ENCODE results near the gene PSMD9.

Gene PSMD9

DNA sequence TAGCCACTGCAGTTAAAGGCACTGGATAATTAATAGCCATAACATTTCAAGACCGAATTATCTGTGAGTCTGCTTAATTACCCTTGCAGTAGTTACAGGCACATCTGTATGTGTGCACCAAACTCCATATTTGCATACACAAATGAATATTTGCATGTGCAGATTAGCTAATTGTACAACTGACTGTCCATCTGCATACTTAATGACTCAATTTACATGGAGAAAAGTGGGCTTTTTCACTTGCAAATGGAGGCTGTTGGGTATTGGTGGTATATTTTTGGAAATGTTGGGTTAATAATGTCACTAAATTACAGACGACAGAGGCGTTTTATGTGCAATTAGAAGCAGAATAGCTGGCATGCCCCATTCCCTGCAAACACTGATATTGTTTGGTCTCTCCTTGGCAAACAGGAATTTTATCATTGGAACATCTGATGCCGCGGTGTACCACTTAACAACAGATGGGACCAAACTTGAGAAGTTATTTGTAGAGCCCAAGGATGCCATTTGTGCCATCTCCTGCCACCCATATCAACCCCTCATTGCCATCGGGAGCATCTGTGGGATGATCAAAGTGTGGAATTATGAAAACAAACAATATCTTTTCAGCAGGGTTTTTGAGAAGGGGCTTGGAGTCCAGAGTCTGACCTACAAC, 69.4 kb downstream of the PSMD9 start:
- no peak for DNase-seq

DNA sequence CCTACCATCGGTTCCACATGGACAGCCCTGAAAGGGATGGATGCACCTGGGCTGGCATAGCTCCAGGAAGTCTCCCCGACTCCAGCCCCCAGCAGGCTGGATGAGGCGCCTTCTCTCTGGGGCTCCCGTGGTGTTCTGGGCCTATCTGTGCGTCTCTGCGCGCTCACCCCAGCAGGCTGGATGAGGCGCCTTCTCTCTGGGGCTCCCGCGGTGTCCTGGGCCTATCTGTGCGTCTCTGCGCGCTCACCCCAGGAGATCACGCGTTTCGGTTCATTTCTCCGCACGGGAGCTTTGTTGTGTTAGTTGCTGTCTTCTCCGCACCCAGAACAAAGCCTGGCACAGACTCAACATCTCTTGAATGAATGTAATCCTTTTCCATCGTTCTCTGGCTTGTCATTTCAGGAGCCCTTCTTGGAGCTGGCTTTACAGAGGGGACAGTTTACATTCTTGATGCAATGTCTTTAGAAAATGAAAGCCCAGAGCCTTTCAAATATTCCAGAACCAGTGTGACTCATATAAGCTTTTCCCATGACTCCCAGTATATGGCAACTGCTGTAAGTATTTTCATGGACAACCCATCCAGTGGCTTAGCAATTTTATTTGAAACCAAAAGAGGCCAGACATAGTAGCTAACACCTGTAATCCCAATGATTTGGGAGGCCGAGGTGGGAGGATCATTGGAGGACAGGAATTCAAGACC, 70.1 kb downstream of the PSMD9 start:
- no peak for DNase-seq

DNA sequence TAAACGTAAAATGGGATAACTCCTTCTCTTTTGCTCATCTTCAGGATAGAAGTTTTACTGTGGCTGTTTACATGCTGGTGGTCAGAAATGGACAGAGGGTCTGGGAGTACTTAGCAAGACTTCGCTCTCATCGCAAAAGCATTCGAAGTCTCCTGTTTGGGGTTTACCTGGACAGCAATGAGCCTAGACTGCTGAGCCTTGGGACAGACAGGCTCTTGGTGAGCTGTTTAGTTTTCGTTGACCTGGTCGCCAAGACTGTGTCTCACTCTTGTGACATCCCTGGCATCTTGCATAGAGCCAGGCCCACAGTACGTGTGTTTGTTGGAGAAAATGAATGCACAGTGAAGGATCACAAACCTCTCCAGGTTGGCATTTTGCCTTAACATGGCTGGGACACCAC, 72.0 kb downstream of the PSMD9 start:
- DNase-seq: no peak

DNA sequence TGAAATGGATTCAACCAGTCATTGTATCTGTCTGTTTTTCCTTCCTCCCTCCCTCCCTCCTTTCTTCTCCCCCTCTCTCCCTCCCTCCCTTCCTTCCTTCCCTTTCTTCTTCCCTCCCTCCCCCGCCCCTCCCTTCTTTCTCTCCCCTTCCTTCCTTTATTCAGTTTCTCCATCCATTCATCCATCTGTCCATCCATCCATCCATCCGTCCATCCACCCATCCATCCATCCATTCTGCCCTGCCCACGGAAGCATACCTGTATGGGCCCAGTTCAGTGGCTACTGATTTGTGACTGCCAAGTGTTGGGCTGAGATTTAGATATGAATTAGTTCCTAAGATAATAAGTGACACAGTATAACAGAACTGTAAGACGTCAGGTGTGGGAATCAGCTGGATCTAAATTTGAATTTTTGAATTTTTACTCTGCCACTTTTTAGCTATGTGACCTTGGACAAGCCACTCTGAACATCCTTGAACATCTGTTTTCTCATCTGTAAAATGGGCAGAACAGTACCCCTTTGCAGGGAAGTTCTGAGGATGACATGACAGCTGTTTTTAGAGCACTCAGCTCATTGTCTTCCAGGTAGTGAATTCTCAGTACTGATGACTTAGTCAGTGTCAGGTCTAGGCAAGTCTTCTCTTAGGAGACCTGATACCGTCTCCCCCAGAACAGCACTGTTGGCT, 72.7 kb downstream of the PSMD9 start:
- no peak for DNase-seq

DNA sequence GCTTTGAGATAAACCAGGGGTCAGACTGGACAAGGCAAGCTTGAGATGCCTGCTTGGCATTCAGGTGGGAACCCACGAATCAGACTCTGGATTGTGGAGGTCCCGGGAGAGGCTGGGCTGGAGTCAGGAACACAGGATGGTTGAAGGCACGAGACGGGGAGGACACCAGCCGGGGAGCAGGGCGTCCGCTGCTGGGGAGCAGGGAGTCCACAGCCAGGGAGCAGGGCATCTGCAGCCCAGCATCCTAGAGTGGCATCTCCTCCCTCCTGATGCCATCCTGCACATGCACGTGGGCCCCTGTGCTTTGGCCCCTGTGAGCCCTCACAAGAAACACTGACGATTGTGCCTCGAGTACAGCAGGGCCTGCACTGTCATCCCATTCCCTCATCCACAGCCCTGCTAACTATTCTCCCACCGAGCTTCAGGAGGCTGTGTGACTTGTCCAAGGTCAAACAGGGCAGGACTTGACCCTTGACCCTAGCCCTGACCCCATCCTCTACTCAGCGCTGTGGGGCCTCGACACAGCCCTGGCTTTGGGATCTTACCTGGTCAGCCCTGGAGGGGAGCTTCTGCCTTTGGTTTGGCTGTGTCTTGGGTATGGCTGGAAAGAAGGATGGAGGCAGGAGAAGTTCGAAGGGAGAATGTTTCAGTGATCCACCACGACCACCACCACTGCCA, 74.9 kb downstream of the PSMD9 start:
- no peak for DNase-seq

DNA sequence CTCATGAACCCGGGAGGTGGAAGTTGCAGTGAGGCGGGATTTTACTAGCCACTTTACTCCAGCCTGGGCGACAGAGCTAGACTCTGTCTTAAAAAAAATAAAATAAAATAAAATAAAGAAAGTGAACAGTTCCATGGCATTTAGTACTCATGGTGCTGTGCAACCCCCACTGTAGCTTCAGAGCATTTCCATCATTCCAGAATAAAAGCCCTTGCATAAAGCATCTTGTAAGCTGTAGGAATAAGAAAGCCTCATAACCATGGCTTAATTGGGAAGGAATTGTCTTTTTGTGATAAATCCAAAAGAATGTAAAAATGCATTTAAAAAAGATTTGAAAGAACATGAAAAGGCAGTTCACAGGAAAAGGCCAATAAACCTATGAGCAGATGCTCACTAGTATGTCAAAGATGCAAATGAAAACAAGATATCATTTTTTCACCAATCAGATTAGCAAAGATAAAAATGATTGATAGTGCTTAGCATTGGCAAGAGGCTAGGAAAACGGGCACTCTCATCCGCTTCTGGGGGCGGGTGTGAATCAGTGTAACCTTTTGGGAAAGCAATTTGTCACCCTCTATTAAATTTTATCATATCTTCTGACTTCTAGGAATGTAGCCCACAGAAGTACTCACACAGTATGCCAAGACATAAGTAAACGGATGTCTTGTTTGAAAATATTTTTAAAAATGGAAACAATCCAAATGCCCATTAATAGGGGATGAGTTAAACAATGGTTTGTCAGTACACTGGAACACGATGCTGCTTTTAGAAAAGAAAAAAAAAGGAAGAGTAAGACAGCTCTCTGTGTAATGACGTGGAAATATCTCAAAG, 76.4 kb downstream of the PSMD9 start:
- no peak for DNase-seq

DNA sequence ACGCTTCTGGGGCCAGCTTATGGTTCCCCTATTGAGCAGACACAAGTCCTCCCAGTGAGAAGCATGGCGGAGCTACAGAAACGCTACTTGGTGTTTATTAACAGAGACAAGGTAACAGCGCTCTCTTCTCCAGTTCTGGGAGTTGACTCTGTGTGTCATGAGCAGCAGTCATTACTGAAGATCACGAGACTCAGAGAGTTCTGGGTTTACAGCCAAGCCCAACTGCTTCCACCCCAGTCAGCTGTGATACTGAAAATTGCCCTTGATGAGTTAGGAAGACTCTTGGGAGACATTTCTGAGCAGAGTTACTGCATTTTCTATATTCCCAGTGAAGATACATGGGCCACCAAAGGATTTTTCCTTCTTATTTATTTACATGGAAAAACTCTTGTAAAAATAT, 78.4 kb downstream of the PSMD9 start:
- DNase-seq: no peak

Measured in activated CD8-positive, alpha-beta memory T cell treated with anti-CD3 and anti-CD28 coated beads for 24 hours (primary cell).